Effector memory CD8-positive, alpha-beta T cell (primary cell): ENCODE results near the gene ROCK2.
"Not testable (repeated sequence)": the region's sequence is repeated elsewhere in the genome, so short reads cannot be mapped to it uniquely, and the experiment has no call there.

Experiments
- ATAC-seq: fragments of 150-1000 bp; cut with Tn5 transposase; replicated peaks from 2 replicates; pipeline ENCODE4 v1.10.0; 2021; ENCODE audit warnings: mild to moderate bottlenecking, moderate library complexity
- DNase-seq, 3 experiments: peaks; one replicate each; pipeline ENCODE4 v3.0.0; 2021
- H3K27ac Mint-ChIP-seq, 2 donors: one replicate each; pipeline ENCODE4 v1.8.0; 2022; ENCODE audit warnings: mild to moderate bottlenecking in 2 of 2, mixed read lengths in 2 of 2, moderate library complexity in 2 of 2
- H3K27me3 Mint-ChIP-seq, 2 donors: one replicate each; pipeline ENCODE4 v1.8.0; 2022; ENCODE audit warnings: mixed read lengths in 2 of 2
- H3K36me3 Mint-ChIP-seq: one replicate; pipeline ENCODE4 v1.8.0; 2022; ENCODE audit warnings: mild to moderate bottlenecking, moderate library complexity, mixed read lengths; ENCODE audit not compliant: insufficient read depth
- H3K4me1 Mint-ChIP-seq, 2 donors: one replicate each; pipeline ENCODE4 v1.8.0; 2022; ENCODE audit warnings: low read depth in 2 of 2, mixed read lengths in 2 of 2
- H3K4me3 Mint-ChIP-seq, 2 donors: one replicate each; pipeline ENCODE4 v1.8.0; 2022; ENCODE audit warnings: mild to moderate bottlenecking in 2 of 2, mixed read lengths in 2 of 2, moderate library complexity in 2 of 2
- H3K9me3 Mint-ChIP-seq, 2 donors: one replicate each; pipeline ENCODE4 v1.8.0; 2022; ENCODE audit warnings: mixed read lengths in 2 of 2

Gene ROCK2

DNA sequence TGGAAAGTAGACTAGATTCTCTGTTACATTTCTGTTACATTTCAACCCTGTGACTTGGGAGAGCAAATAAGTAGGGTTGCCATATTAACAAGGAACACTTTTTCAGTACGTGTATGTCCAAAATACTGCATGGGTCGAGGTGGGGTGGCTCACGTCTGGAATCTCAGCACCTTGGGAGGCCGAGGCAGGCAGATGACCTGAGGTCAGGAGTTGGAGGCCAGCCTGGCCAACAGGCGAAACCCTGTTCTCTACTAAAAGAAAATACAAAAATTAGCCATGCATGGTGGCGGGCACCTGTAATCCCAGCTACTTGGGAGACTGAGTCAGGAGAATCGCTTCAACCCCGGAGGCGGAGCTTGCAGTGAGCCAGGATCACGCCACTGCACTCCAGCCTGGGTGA is 178.0 kb downstream of the ROCK2 start:
- Mint-ChIP-seq H3K4me3 (no peak overlapping the region), H3K27me3 (no peaks in the 10 kb centered on the region), H3K4me1 (peaks cover 0 to 2% of the 10 kb centered on the region in 2 donors), H3K36me3 (peaks cover 14% of the 10 kb centered on the region), H3K9me3 (no peaks in the 10 kb centered on the region), H3K27ac (no peak overlapping the region)
- no peak for DNase-seq
- ATAC-seq, result no peak

DNA sequence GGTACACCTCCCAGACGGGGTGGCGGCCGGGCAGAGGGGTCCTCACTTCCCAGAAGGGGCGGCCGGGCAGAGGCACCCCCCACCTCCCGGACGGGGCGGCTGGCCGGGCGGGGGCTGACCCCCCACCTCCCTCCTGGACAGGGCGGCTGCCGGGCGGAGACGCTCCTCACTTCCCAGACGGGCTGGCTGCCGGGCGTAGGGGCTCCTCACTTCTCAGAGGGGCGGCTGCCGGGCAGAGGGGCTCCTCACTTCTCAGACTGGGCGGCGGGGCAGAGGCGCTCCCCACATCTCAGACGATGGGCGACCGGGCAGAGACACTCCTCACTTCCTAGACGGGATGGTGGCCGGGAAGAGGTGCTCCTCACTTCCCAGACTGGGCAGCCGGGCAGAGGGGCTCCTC is 179.4 kb downstream of the ROCK2 start:
- H3K27me3 Mint-ChIP-seq, H3K9me3 Mint-ChIP-seq, H3K4me3 Mint-ChIP-seq, H3K27ac Mint-ChIP-seq, ATAC-seq, DNase-seq: not testable (repeated sequence)
- Mint-ChIP-seq H3K4me1 (peaks cover 10 to 13% of the 10 kb centered on the region in 2 donors), H3K36me3 (peaks cover 17% of the 10 kb centered on the region)

DNA sequence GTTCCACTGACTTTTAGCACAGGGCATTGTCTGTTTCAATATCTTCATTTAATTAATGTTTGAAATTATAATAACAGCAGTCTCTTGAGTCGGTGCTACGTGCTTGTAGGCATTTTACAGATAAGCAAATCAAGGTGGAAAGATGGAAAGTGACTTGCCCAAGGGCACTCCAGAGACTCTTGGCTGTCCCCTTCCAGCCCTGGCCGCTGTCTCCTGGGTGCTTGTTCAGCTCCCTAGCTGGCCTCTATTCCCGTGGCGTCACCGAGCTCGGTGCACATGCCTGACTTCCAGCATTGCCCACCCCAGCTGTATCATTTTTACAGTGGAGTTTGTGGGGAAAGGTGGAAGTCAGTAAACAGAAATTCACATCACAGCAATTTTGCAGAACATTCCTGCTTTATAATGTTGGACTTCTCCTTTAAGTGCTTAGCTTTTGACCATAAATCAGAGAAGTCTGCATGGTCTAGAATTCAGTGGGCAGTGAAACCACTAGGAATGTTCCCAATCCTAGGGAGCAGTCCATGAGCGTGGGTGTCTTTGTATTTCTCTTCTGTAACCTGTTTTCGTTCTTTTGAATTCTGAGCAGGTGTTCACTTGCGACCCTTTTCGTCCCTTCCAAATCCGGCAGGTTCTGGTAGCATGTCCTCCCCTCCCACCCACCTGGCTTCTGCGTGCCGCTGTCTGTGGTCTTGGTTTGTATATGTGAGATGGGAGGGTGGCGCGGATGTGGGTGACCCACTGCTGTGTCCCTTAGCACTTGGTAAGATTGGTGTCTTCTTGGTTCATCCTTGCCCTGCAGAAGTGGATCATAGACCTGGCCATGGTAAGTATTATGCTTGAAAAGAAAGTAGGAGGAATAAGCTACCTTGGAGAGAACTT is 180.8 kb downstream of the ROCK2 start:
- Mint-ChIP-seq H3K36me3 (peaks cover 17% of the 10 kb centered on the region), H3K9me3 (no peaks in the 10 kb centered on the region), H3K27me3 (no peaks in the 10 kb centered on the region), H3K27ac (no peak overlapping the region), H3K4me1 (peaks cover 12 to 19% of the 10 kb centered on the region in 2 donors), H3K4me3 (no peak overlapping the region)
- DNase-seq (no peak), ATAC-seq (no peak)

DNA sequence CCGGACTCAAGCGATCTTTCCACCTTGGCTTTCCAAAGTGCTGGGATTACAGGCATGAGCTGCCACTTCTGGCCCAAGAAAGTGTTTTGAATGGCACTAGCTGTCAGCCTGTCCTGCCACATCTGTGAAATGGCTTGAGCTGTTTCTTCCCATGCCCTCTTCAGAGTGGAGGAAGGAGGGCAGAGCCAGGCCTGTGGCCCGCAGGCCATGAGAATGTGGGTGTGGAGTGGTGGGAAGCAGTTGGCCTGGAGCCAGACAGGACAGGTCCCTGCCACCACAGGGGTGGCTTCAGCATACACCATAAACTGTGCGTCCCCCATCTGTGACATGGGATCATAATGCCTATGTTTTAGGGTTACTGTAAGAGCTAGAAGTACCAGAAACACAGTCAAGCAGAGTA is 182.7 kb downstream of the ROCK2 start:
- peak overlapping the region in 1 of 2 donors; percentile 92 for H3K27ac Mint-ChIP-seq

DNA sequence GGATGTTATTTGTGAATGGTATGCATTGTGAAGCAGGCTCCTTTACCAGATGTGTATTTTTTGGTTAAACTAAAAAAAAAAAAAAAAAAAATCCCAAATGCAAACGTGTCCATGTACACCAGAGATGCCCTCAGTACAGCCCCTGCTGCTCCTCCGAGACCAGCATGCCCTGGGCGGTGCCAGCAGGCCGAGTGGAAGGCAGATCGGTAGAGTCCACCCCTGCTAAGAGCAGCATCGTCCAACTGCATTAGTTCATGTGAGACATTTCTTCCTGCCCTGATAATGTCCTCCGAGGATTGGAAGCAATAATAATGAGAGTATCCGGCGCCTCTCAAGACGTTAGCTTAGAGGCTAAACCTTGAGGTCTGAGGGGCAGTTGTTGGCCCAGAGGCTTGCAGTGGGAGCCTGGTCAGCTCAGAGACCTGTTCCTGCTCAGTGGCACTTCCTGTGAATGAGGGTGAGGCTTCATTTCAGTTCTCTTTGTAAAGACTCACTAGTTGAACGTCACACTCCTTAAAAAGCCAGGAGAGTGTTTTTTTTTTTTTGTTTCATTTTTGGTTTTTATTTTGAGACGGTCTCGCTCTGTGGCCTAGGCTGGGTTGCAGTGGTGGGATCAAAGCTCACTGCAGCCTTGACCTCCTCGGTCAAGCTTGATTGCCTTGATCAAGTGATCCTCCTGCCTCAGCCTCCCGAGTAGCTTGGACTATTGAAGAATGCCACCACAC is 183.5 kb downstream of the ROCK2 start:
- Mint-ChIP-seq H3K27me3 (no peaks in the 10 kb centered on the region), H3K36me3 (peaks cover 19% of the 10 kb centered on the region), H3K4me3 (peak overlapping the region; percentile 63 to 66), H3K27ac (peak overlapping the region; percentile 78 to 92), H3K9me3 (no peaks in the 10 kb centered on the region), H3K4me1 (peaks cover 26 to 32% of the 10 kb centered on the region in 2 donors)
- DNase-seq (no peak), ATAC-seq (peak; percentile 66)

More for the DNA sequence above, 182.7 kb downstream of the ROCK2 start:
- Mint-ChIP-seq H3K36me3 (peaks cover 17% of the 10 kb centered on the region), H3K9me3 (no peaks in the 10 kb centered on the region), H3K4me3 (peak overlapping the region in 1 of 2 donors; percentile 66), H3K4me1 (peaks cover 19 to 24% of the 10 kb centered on the region in 2 donors), H3K27me3 (no peaks in the 10 kb centered on the region)
- DNase-seq (no peak), ATAC-seq (no peak)

DNA sequence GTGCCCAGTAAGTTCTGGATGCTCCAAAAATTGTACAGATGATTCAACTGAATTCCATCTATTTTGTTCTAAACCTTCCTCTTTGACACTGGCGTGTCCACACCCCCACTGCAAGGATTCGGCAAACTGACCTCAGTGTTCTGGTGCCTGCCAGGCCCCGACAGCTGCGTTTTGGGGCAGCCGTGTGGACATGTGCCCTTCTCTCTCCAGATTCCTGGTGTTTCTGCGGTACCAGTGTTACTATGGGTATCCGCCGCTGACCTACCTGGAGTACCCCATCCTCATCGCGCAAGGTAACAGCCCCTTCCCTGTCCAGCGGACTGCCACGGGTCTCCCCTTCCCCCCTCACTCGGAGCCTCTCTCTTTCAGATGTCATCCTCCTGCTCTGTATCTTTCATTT is 184.2 kb downstream of the ROCK2 start:
- Mint-ChIP-seq H3K4me3 (peak overlapping the region in 1 of 2 donors; percentile 66), H3K9me3 (no peaks in the 10 kb centered on the region), H3K27me3 (no peaks in the 10 kb centered on the region), H3K36me3 (peaks cover 20% of the 10 kb centered on the region), H3K4me1 (peaks cover 29 to 34% of the 10 kb centered on the region in 2 donors), H3K27ac (peak overlapping the region in 1 of 2 donors; percentile 92)
- ATAC-seq, result no peak
- no peak for DNase-seq

DNA sequence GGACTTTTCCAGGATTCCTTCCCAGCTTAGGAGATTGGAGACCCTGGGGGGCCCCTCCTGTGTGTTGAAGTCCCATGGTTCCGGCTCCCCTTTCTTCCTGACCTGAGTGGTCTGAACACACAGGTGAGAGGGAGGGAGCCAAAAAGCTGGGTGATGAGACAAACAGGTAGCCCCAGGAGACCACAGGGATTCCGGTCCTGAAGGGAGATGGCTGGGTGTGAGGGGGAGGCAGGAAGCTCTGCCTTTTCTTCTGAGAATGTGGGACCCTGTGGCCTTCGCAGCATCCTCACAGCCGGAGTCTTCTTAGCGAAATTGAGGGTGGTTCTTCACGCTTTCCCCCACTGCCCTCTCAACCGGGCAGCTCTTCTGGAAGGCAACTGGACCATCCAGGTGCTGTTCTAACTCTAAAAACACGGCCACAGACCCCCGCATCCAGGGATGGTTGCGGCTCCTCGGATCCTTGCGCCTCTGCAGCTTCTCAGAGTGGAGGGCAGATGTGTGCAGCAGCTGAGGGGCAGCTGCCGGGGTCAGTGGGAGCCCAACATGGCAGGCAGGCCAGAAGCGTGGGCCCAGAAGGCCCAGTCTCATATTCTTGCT is 184.8 kb downstream of the ROCK2 start:
- H3K9me3 Mint-ChIP-seq, result no peaks in the 10 kb centered on the region
- no peak for ATAC-seq
- no peaks in the 10 kb centered on the region for H3K27me3 Mint-ChIP-seq
- H3K27ac Mint-ChIP-seq, result peak overlapping the region in 1 of 2 donors; percentile 92
- H3K36me3 Mint-ChIP-seq, result peaks cover 24% of the 10 kb centered on the region
- peaks cover 30 to 34% of the 10 kb centered on the region in 2 donors for H3K4me1 Mint-ChIP-seq
- no peak overlapping the region for H3K4me3 Mint-ChIP-seq
- DNase-seq, result no peak

DNA sequence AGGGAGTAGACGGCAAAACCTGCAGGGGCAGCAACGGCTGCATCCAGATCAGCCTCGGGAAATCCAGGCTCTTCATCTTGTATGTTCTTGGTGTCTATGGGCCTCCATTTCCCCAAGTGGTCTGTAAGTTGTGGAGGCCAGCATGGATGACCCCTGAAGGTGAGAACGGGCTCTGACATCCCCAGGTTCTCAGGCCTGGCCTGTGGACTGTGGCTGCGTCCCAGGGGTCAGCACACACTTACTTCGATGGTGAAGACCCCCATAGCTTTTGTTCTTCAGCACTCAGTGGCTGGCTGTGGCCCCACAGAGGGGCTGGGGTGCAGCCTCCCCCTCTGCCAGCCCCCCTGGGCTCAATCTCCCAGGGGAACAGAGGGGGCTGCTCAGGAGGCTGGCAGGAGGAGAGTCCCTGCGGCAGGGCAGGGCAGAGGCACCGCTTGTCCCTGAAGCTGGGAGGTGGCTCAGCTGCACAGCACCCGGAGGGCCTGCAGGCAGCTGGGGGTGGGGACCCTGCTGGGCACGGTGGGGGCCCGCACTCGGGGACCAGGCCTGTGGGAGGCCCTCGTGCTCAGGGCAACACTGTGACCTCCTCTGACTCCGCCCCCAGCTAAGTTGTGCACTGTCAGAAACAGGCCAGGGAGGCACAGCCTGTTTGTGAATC is 185.4 kb downstream of the ROCK2 start:
- ATAC-seq, result no peak
- peaks cover 21% of the 10 kb centered on the region for H3K36me3 Mint-ChIP-seq
- H3K4me3 Mint-ChIP-seq, result no peak overlapping the region
- H3K9me3 Mint-ChIP-seq, result no peaks in the 10 kb centered on the region
- H3K4me1 Mint-ChIP-seq, result peaks cover 33 to 34% of the 10 kb centered on the region in 2 donors
- DNase-seq, result no peak
- H3K27ac Mint-ChIP-seq, result peak overlapping the region in 1 of 2 donors; percentile 19
- no peaks in the 10 kb centered on the region for H3K27me3 Mint-ChIP-seq

DNA sequence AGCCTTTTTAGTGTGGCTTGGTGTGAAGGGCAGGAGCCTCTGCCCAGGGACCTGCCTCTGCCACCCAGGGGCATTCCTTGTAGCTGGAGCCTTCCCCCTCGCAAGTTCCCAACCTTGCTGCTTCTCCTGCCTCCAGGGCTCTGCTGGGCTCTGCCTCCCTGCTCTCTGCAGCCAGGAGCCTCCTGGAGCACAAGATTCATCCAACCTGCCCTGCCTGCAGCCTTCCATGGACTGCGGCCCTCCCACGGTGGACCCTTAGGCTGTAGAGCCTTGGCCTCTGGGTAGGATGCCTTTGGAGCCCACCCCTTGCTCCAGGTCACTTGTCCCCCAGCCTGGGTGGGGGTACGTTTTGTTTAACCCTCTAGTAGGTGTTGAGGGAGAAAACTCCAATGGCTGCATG is 186.7 kb downstream of the ROCK2 start:
- no peak overlapping the region for H3K27ac Mint-ChIP-seq
- no peaks in the 10 kb centered on the region for H3K27me3 Mint-ChIP-seq
- ATAC-seq, result no peak
- peak overlapping the region; percentile 30 to 36 for H3K4me3 Mint-ChIP-seq
- peaks cover 12% of the 10 kb centered on the region for H3K36me3 Mint-ChIP-seq
- DNase-seq, result no peak
- H3K4me1 Mint-ChIP-seq, result peaks cover 33 to 34% of the 10 kb centered on the region in 2 donors
- no peaks in the 10 kb centered on the region for H3K9me3 Mint-ChIP-seq

DNA sequence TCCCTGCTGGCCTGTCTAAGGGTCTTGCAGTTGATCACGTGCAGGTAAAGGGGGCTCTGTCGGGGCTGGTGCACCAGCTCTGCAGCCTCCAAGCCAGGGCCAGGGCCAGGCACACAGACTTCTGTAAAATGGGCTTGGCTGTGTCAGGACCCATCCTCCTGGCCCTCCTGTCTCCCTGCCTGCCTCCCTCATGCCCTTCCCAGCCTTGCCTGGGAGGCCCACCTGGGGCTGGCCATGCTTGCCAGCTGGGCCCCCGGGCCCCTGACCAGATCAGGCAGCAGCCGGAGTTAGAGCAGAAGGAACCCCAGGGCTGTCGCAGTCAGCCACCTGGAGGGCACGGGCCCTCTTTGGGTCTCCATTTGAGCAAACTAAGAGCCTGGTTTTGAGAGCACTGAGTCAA is 187.1 kb downstream of the ROCK2 start:
- Mint-ChIP-seq H3K36me3 (peaks cover 10% of the 10 kb centered on the region), H3K4me3 (peak overlapping the region; percentile 78 to 88), H3K27me3 (no peaks in the 10 kb centered on the region), H3K4me1 (peaks cover 33 to 34% of the 10 kb centered on the region in 2 donors), H3K27ac (peak overlapping the region in 1 of 2 donors; percentile 41), H3K9me3 (no peaks in the 10 kb centered on the region)
- ATAC-seq (no peak), DNase-seq (no peak)

DNA sequence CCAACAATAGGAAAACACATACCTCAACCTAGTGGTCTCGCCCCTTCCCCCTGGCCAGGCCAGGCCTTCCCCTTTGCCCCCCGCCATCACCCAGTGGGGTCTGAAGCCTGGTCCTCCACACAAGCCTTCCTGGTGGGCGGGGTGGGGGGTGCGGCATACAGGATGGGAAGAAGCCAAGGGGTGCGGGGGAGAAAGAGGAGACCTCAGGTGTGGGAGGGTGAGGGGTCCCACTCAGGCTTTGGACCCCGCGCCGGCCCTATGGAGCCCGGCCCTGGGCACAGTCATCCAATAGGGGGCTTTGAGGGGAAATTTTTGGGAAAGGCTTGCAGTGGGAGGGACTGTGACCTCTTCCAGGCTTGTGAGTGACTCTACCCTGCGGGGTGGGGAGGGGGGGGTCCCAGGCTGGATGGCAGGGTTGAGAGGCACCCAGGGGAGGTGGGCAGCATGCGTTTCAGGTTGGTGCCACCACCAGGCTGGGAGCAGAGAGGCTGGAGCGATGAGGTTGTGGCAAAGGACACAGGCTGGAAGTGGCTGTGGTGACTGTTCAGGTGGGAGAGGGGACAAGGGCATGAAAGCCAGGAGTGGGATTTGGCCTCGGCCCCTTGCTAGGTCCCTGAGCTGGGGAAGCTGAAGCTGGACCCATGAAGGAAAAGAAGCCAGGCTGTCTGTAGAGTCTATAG is 187.9 kb downstream of the ROCK2 start:
- no peak for ATAC-seq
- Mint-ChIP-seq H3K36me3 (peaks cover 10% of the 10 kb centered on the region), H3K27me3 (no peaks in the 10 kb centered on the region), H3K9me3 (no peaks in the 10 kb centered on the region), H3K27ac (peak overlapping the region in 1 of 2 donors; percentile 41), H3K4me3 (peak overlapping the region; percentile 78 to 88), H3K4me1 (peaks cover 31 to 34% of the 10 kb centered on the region in 2 donors)
- DNase-seq, result no peak

DNA sequence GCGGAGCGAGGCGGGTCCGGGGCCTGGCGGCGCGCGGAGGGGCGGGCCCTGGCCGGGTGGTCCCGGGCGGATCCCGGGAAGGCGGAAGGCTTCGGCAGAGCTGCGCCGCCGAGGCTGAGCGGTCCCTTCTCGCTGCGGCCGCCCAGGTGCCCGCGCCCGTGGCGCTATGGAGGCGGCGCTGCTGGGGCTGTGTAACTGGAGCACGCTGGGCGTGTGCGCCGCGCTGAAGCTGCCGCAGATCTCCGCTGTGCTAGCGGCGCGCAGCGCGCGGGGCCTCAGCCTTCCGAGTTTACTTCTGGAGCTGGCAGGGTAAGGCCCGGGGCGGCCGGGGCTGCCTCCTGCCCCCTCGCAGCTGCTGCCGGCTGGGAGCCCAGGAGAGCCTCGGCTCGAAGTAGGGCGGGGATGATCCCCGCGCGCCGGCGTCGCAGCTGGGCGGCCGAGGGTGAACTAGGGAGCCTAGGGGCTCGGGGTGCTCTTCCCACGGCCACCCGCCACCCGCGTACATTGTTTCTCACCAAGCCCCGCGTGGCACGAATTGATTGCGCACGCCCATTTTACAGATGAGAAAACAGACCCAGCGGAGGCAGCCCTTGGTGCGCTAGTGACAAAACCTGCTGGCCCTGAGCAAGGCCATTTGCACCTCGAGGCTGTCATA is 188.9 kb downstream of the ROCK2 start, which contains the start of gene SLC66A3:
SLC66A3 (plus strand) TSS at position 87 of the 655 bp plus-strand sequence; CDS start at position 167, 80 bp downstream.
- ATAC-seq (peak; percentile 80), DNase-seq (peak; percentile 40 to 80 (median 77))
- Mint-ChIP-seq H3K27ac (peak within 1 kb of the TSS; percentile 86 to 87), H3K27me3 (no peaks in the 10 kb centered on the region), H3K9me3 (no peaks in the 10 kb centered on the region), H3K4me1 (peaks cover 24 to 26% of the 10 kb centered on the region in 2 donors), H3K4me3 (peak within 1 kb of the TSS; percentile 78 to 88), H3K36me3 (peaks cover 9% of the 10 kb centered on the region)
